Pancreas (tissue), 10 donors: Measurements from ENCODE around the gene CDKL1. TPM values are rescaled to one million over a fixed set of nuclear protein-coding genes. Genes with fewer than 3 reads are reported as not detected.

Experiments used
- ATAC-seq, 4 donors: fragments of 200-7000 bp; cut with Tn5 transposase; one replicate each; pipeline versions ENCODE4 v1.8.0 to v1.9.1; 2020; ENCODE audit warnings: mild to moderate bottlenecking in 4 of 4, moderate library complexity in 4 of 4
- DNase-seq, 6 donors: peaks; one replicate each; pipeline ENCODE4 v3.0.0-alpha.2; 2020
- FAIRE-seq: peaks from 2 replicates; lab custom pipeline; 2012; peaks lifted over from hg19 to GRCh38; lab: Jason Lieb, UNC
- H3K27ac ChIP-seq, 4 donors: fragments of 200-600 bp; sonication (generic); 1 replicate in 3 of 4; 2 replicates in 1 of 4; pipeline versions ENCODE4 v1.5.0 to v1.8.0; 2020
- H3K27me3 ChIP-seq, 4 donors: fragments of 200-600 bp; one replicate each; pipeline ENCODE4 v1.8.0; 2021
- H3K36me3 ChIP-seq, 3 donors: fragments of 200-600 bp; sonication (generic) in 1 of 3; one replicate each; pipeline versions ENCODE4 v1.5.0 to v1.8.0; 2020 to 2021
- H3K4me1 ChIP-seq, 3 donors: fragments of 200-600 bp; one replicate each; pipeline ENCODE4 v1.8.0; 2021
- H3K4me3 ChIP-seq, 4 donors: fragments of 200-600 bp; sonication (generic) in 2 of 4; one replicate each; pipeline versions ENCODE4 v1.5.0 to v1.8.0; 2020 to 2021
- H3K9me3 ChIP-seq, 4 donors: fragments of 200-600 bp; one replicate each; pipeline ENCODE4 v1.8.0; 2021
- CTCF ChIP-seq, 4 donors: fragments of 200-600 bp; sonication (generic) in 3 of 4; IDR thresholded peaks; one replicate each; pipeline versions ENCODE4 v1.5.0 to v1.8.0; 2021; ENCODE audit warnings: antibody characterized with exemption in 4 of 4
- WGBS, 2 donors: extraction: QIAGEN DNeasy Blood & Tissue Kit; methylation state at CpG; one replicate each; pipeline ENCODE4 v1.1.7; 2013; 5-methylcytosine and 5-hydroxymethylcytosine counted together
- intact Hi-C, 3 donors: fragments of 100-400 bp; cut with DNase I; formaldehyde crosslinking; loops; one replicate each; pipeline versions ENCODE4 v1.11.1 to v1.14.2; 2022
- polyA plus RNA-seq, 2 donors: library from polyadenylated mRNA; stranded (reverse); fragments of 200-250 nt; gene quantifications; one replicate each; pipeline ENCODE4 v1.2.3, GENCODE V29; 2013
- total RNA-seq, 6 donors: library from RNA; stranded (reverse); fragmentation: NEBNext Ultra II Directional in 4 of 6; extraction: Animal tissue kit (Norgen Biotek cat#: 25700) in 4 of 6; gene quantifications; one replicate each; pipeline versions ENCODE4 v1.2.1 to v1.2.4, GENCODE V29; 2021 to 2023
- donor health status: healthy with polysubstance abuse.
- donor health status: DM: no; HTN: no; CAD: no; lungs with moderate emphysema.
- donor health status: DM: no; HTN: no; CAD: no.
- donor health status: control.
- donor health status: control.
- donor health status: Bipolar disorder and iron deficiency.
- donor health status: DM: yes; HTN: yes; CAD: no.
- donor health status: DM: no; HTN: no; CAD: no.
- donor health status: DM: no; HTN: no; CAD: no.
- donor health status: DM: yes; HTN: yes; CAD: no.

Gene CDKL1
- total and polyA plus RNA-seq, 8 donors, result 0.56 to 5.5 (median 3.7) TPM

GRCh38 chr14:50394713-50395112 lies 2.0 kb downstream of the CDKL1 start:
- intact Hi-C loops, result no loop called here
- Histone ChIP-seq H3K4me3 (no peak overlapping the region), H3K4me1 (peaks cover 5 to 17% (median 5%) of the 10 kb centered on the region in 3 donors), H3K27ac (no peak overlapping the region), H3K36me3 (no peaks in the 10 kb centered on the region), H3K9me3 (no peaks in the 10 kb centered on the region), H3K27me3 (no peaks in the 10 kb centered on the region)
- ATAC-seq (no peak), DNase-seq (no peak), FAIRE-seq (no peak)
- WGBS, 2 donors, result 93 to 95% methylated on average over 5 of the region's 5 CpGs
- no peak for TF ChIP-seq CTCF (IDR thresholded peaks at IDR 0.05)

- DNase-seq, result no peak
- H3K27ac ChIP-seq, result peak overlapping the region in 1 of 4 donors; percentile 44
- peaks cover 14 to 25% (median 16%) of the 10 kb centered on the region in 3 donors for H3K4me1 ChIP-seq
- ATAC-seq, result peak; percentile 43 to 68 (median 60)
- FAIRE-seq, result no peak
- H3K27me3 ChIP-seq, result no peaks in the 10 kb centered on the region
- no peak overlapping the region for H3K4me3 ChIP-seq
- 44 to 54% methylated on average over 9 of the region's 9 CpGs for WGBS, 2 donors
- intact Hi-C loops, result no loop called here
- no peaks in the 10 kb centered on the region for H3K36me3 ChIP-seq
- no peak for TF ChIP-seq CTCF (IDR thresholded peaks at IDR 0.05)
- H3K9me3 ChIP-seq, result no peaks in the 10 kb centered on the region
Measured at GRCh38 chr14:50389668-50390441, 6.8 kb downstream of the CDKL1 start.

GRCh38 chr14:50388256-50388931 lies 8.3 kb downstream of the CDKL1 start:
- Histone ChIP-seq H3K4me1 (peaks cover 14 to 25% (median 16%) of the 10 kb centered on the region in 3 donors), H3K27me3 (no peaks in the 10 kb centered on the region), H3K36me3 (no peaks in the 10 kb centered on the region), H3K4me3 (no peak overlapping the region), H3K9me3 (no peaks in the 10 kb centered on the region), H3K27ac (peak overlapping the region in 2 of 4 donors; percentile 8 to 44)
- FAIRE-seq, result no peak
- DNase-seq, result peak in 5 of 6 donors; percentile 59 to 80 (median 74)
- intact Hi-C loops, result no loop called here
- WGBS, 2 donors, result 25 to 30% methylated on average over 9 of the region's 9 CpGs
- peak; percentile 91 to 94 (median 92) for ATAC-seq
- TF ChIP-seq CTCF (IDR thresholded peaks at IDR 0.05), result no peak

- Histone ChIP-seq H3K36me3 (no peaks in the 10 kb centered on the region), H3K27ac (no peak overlapping the region), H3K27me3 (no peaks in the 10 kb centered on the region), H3K4me3 (no peak overlapping the region), H3K9me3 (no peaks in the 10 kb centered on the region), H3K4me1 (peaks cover 14 to 25% (median 16%) of the 10 kb centered on the region in 3 donors)
- DNase-seq (no peak), ATAC-seq (no peak), FAIRE-seq (no peak)
- TF ChIP-seq CTCF (IDR thresholded peaks at IDR 0.05), result no peak
- intact Hi-C loops, result no loop called here
- WGBS, 2 donors, result 96% methylated on average over 1 of the region's 1 CpG
Measured at GRCh38 chr14:50387548-50387947, 9.1 kb downstream of the CDKL1 start.
